NCI-H2029 treated with DMSO at 0.1 percent for 48 hours (cell line): ENCODE results near the gene MMP13.
"Not testable (repeated sequence)": the region's sequence is repeated elsewhere in the genome, so short reads cannot be mapped to it uniquely, and the experiment has no call there.

Experiments used
- DNase-seq: peaks from one replicate; lab custom pipeline; 2025; lab: John Stamatoyannopoulos, UW

MMP13 gene

DNA sequence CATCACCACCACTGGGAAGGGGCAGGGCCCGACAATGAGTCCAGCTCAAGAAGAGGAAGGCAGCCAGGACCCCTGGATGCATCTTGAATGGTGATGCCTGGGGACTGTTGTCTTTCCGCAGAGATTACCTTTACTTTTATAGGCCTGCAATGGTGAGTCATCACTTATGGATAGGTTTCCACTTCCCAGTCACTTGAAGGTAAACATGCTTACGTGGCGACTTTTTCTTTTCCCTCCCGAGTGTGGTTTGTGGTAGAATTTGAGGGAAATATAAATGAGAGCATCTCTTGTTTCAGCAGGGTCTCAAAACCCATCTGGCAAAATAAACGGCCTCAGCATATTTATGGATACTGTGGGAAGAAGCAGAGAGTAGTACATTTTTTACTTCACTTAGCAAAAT lies at the start of gene MMP13:
Gene MMP13 (minus strand): TSS at position 109 of the 400 bp plus-strand sequence. CDS start 27 bp downstream, at position 82.
- no peak for DNase-seq

- not testable (repeated sequence) for DNase-seq
These were observed 48.7 kb upstream of the MMP13 start for GRCh38 chr11:103004234-103004633.

DNA sequence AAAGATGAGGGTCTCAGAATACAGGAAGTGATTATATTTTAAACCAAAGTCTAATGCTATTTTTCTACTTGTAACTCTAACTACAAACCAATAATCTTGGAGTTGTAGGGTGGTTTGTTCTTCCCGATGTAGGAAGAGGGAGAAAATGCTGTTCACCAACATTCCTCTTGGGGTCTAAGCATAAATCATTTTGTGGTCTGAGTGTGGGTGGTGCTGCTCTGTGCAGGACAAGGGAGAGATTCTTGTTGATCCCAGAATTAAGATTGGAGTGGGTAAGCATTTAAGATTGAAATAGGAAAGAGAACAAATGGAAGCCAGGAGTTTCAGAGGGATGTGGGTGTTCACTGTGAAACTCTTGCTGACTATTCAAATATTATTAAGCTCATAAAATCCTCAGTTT lies 38.6 kb upstream of the MMP13 start:
- no peak for DNase-seq

GRCh38 chr11:102991776-102992175 lies 36.2 kb upstream of the MMP13 start:
- DNase-seq, result no peak

DNA sequence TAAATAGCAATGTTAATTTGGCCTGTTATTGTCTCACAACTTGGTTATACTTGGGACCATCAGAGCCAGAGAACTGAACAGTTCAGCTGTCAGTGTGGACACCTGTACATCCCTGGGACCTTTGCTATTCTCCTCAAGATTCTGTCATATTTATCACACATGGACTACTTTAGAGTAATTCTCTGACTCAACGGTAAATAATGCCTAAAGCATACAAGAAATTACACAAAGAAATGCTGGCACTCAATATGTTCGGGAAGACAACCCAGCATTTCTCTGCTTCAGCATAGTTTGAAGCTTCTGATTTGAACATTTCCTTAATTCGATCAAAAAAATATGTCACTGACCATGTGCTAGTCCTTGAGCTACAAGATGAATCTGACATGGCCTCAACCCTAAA lies 34.6 kb upstream of the MMP13 start:
- DNase-seq, result no peak

GRCh38 chr11:102989379-102990047 lies 34.0 kb upstream of the MMP13 start:
- no peak for DNase-seq

- DNase-seq, result no peak
These were observed 31.3 kb upstream of the MMP13 start for GRCh38 chr11:102986815-102987214.

- DNase-seq, result no peak
These were observed 30.3 kb upstream of the MMP13 start for GRCh38 chr11:102985850-102986249.

- DNase-seq, result no peak
These were observed 28.0 kb upstream of the MMP13 start for GRCh38 chr11:102983486-102983885.

GRCh38 chr11:102981324-102981910 lies 25.9 kb upstream of the MMP13 start:
- DNase-seq, result no peak

DNA sequence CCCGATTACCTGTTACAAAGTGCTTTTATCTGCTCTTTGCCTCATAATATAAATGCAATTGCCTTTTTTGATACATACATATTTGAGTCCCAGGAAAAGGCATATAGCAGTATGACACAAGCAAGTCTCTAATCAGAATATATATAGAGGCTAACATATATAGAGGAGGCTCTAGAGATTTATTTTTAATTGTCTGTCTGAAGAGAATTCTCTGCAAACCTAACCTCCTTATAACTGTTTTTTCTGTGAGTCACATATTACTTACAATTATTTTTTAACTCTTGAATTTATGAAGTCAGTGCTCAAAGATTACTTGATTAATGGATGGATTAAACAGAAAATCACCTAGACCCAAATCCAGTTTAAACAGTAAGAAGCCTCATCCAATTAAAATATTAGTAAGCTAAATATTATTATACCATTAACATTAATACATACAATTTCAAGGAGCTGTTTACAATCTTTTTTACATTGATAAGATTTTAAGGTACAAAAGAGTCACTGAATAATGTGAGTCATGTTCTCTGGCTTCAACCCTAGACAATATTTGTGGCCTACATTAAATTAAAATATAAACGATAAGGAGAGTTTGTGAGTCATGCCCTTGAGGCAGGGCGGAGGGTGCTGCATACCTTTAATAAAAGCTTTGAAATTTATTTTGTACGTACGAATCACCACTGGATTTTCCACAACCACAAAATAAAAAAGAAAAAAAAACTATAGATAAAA lies 19.2 kb upstream of the MMP13 start:
- DNase-seq, result no peak

GRCh38 chr11:102973698-102974097 lies 18.2 kb upstream of the MMP13 start:
- not testable (repeated sequence) for DNase-seq

- no peak for DNase-seq
These were observed 17.3 kb upstream of the MMP13 start for GRCh38 chr11:102972853-102973252.

DNA sequence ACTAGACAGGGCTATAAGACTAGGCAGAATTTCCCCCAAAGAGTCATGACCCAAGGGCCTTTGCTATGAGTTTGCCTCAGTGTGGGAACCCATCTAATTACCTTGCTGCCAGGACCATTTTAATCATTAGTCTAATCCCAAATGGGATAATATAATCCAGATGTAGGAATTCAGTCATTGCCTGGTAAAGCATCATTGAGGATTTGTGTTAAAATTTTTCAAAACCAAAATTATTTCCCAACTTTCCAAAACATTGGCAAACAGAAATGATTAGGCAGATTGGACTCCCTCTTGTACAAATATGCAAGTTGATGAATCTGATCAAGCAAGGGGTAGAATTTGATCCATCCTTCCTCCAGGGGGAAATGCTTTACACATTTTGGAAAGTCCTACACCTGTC lies 16.2 kb upstream of the MMP13 start:
- no peak for DNase-seq

DNA sequence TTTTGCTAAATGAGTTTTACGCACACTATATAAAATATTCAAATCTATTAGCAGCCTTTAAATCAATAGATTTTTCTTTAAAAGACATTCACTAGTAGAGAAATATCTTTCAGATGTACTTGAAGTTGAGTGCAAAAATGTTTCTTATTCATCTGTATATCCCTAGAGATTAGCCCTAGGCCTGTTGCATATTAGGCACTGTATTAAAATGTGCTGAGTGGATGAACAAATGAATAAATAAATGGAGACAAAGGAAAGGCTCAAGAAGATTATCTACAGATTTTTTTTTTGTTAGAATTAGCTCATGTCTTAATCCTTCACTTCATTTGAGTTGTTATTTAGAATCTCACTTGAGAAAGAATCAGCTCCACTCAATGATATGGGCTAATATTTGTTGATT lies 12.0 kb upstream of the MMP13 start:
- DNase-seq, result no peak

DNA sequence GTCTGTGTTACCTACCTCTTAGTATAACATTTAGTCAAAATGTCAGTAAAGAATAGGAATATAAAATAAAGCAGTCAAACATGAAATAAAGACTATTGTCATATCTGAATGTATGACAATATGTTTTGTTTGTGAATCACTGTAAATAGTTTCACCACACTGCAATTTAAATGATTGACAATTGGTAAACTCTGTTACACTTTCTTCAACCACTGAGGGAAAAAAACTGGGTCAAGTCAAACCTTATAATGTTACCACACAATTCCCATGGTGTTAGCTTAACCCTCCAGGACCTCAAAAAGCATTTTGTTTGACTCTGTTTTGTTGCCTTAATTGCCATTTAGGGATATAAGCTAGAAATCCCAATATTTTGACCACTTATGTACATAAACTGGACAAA lies 10.5 kb upstream of the MMP13 start:
- DNase-seq, result no peak

GRCh38 chr11:102964867-102965266 lies 9.3 kb upstream of the MMP13 start:
- DNase-seq, result no peak

- DNase-seq, result no peak
These were observed 2.4 kb upstream of the MMP13 start for GRCh38 chr11:102957953-102958352.

DNA sequence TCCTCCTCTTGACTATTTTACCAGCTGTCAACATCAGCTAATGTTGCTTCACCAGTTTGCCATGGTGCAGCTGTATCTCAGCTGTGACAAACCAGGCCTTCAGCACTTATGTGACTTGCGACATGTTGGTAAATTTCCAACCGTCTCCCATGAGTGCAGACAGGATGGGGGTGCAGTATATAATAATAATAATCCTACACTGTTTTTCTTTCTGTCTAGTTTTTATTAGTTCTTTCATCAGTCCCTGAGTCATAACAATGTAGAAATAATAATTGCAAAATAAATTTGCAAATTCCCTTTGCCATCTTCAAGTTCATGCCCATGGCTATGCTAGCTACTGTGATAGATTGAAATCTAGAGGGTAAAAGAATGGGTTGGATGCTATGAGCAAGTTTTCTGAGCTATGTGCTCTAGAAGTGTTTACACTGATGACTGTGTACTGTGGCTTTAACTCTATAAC lies 4.9 kb downstream of the MMP13 start:
- no peak for DNase-seq

- no peak for DNase-seq
These were observed 9.3 kb downstream of the MMP13 start for GRCh38 chr11:102946237-102946636.

GRCh38 chr11:102940714-102941588 lies 14.6 kb downstream of the MMP13 start:
- DNase-seq, result peak; percentile 46

DNA sequence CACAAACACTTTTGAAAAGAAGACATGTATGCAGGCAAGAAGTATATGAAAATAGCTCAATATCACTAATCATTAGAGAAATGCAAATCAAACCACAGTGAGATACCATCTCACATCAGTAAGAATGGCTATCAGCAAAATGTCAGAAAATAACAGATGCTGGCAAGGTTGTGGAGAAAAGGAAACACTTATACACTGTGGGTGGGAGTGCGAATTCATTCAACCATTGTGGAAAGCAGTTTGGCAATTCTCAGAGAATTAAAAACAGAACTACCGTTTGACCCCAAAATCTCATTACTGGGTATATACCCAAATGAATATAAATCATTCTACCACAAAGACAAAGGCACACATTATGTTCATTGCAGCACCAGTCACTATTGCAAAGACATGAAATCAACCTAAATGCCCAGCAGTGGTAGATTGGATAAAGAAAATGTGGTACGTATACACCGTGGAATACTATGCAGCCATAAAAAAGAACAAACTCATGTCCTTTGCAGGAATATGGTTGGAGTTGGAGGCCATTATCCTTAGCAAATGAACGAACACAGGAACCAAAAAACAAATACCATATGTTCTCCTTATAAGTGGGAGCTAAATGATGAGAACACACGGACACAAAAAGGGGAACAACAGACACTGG lies 18.5 kb downstream of the MMP13 start:
- DNase-seq, result no peak
